ENCODE results near the gene HDAC9. TPM values are rescaled to one million over a fixed set of nuclear protein-coding genes. Genes with fewer than 3 reads are reported as not detected.

Gene HDAC9
- polyA plus RNA-seq, 1 of the 3 experiments (the other 2 are of a cell fraction) = 11.6 TPM

DNA sequence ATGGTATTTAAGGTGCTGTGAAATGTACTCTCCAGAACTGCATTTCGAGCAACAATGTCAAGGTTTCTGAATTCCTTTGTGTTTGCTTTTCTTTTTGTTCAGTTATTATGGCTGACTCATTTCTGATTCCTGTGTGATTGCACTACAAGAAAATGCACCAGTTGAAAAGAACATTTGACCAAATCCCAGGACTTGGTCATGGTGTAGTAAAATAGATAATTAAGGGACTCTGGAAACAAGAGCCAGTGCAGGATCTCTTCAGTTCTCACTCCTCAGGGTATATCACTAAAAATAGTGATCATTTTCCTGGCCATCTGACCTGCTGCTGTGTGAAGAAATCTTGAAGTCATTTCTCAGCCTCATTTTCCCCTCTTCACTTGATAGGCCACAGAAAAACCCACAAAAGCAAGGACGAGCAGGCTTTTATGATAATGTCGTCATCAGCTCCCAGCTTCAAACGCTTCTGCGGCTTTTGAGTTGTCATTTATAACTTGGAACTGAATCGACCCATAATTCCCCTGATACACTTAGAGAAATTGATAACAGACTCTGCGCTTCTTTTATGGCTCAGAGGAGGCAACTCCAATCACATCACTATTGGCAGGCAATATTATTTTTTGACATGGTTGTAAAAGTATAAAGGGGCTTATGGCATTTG is 274.7 kb downstream of the HDAC9 start (continued):
- TF ChIP-seq, protein P1, sequence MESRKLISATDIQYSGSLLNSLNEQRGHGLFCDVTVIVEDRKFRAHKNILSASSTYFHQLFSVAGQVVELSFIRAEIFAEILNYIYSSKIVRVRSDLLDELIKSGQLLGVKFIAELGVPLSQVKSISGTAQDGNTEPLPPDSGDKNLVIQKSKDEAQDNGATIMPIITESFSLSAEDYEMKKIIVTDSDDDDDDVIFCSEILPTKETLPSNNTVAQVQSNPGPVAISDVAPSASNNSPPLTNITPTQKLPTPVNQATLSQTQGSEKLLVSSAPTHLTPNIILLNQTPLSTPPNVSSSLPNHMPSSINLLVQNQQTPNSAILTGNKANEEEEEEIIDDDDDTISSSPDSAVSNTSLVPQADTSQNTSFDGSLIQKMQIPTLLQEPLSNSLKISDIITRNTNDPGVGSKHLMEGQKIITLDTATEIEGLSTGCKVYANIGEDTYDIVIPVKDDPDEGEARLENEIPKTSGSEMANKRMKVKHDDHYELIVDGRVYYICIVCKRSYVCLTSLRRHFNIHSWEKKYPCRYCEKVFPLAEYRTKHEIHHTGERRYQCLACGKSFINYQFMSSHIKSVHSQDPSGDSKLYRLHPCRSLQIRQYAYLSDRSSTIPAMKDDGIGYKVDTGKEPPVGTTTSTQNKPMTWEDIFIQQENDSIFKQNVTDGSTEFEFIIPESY (IDR thresholded peaks at IDR 0.05; ENCODE audit: borderline replicate concordance, low read depth) = no peak
- TF ChIP-seq ELF1 (IDR thresholded peaks at IDR 0.05) = no peak
- TF ChIP-seq JUND (IDR thresholded peaks at IDR 0.05) = peak; percentile 93
- TF ChIP-seq, protein P2, sequence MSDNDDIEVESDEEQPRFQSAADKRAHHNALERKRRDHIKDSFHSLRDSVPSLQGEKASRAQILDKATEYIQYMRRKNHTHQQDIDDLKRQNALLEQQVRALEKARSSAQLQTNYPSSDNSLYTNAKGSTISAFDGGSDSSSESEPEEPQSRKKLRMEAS (IDR thresholded peaks at IDR 0.05; ENCODE audit: low read depth) = peak; percentile 57; the same call in 1 of the 2 replicates
- TF ChIP-seq GATA2 (CRISPR knock-in tag; IDR thresholded peaks at IDR 0.05) = no peak
- TF ChIP-seq GABPA (IDR thresholded peaks at IDR 0.05; ENCODE audit: low read depth) = no peak

DNA sequence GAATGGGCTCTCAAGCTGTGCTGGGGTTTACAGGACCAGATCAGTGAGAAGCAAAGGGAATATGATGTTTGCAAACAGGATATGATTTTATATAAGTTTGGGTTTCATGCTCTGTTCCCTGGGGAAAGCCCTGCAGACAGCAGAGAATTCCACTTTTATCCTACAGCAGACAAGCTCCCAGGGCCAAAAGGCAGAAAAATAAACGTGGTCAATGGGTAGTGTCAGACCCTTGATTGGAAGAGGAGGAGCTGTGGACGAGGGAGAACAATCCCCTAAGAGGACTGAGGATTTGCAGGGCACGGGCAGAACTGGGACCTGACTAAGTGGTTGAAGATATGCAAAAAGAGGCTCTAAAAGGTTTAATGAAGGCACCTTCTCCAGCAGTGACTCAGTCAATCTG is 275.3 kb downstream of the HDAC9 start:
- Histone ChIP-seq H3K4me1 (ENCODE audit: control insufficient read depth in 1 of 2, insufficient read depth in 2 of 2, low read depth in 1 of 2, low read length in 1 of 2) (peaks cover 12 to 29% of the 10 kb centered on the region in 2 experiments), H3K9me2 (no peaks in the 10 kb centered on the region), H3K9ac (peak overlapping the region; percentile 37; the same call in 1 of the 2 replicates), H3F3A (replicated peaks; ENCODE audit: insufficient read depth) (peaks cover 14% of the 10 kb centered on the region), H4K20me1 (ENCODE audit: insufficient read depth) (no peaks in the 10 kb centered on the region), H3K27ac (ENCODE audit: low read depth in 2 of 2, low read length in 1 of 2) (peak overlapping the region in 1 of 2 experiments; percentile 86; a peak in 2 of 4 replicates), H3K27me3 (ENCODE audit: insufficient read depth) (no peaks in the 10 kb centered on the region), H3K4me2 (peak overlapping the region; percentile 38; the same call in 1 of the 2 replicates), H3K9me3 (no peaks in the 10 kb centered on the region), H2AFZ (ENCODE audit: low read depth) (peak overlapping the region; percentile 19; the same call in 1 of the 2 replicates), H3K79me2 (ENCODE audit: insufficient read depth) (no peaks in the 10 kb centered on the region), H3K36me3 (replicated peaks in 1 of 2; ENCODE audit: control insufficient read depth in 1 of 2, insufficient read depth in 2 of 2, low read length in 1 of 2) (peaks cover 0 to 2% of the 10 kb centered on the region in 2 experiments), H3K4me3 (ENCODE audit: low read depth in 2 of 2, low read length in 1 of 2) (no peak overlapping the region)
- POLR2A ChIA-PET = no interaction called here
- CTCF ChIA-PET = interaction anchor here (1.2 to 2.5 kb wide), 5 partner anchors 11 to 23 kb away, joined by 3 to 11 read pairs (median 3); no protein-coding TSS in a partner anchor
- WGBS (ENCODE audit: low lambda C conversion rate) = 85% methylated on average over 3 of the region's 3 CpGs
- TF ChIP-seq TEAD4 (IDR thresholded peaks at IDR 0.05; ENCODE audit: borderline replicate concordance, insufficient read depth) = no peak
- TF ChIP-seq RCOR1 (IDR thresholded peaks at IDR 0.05; ENCODE audit: low read length) = no peak
- TF ChIP-seq, protein P3, sequence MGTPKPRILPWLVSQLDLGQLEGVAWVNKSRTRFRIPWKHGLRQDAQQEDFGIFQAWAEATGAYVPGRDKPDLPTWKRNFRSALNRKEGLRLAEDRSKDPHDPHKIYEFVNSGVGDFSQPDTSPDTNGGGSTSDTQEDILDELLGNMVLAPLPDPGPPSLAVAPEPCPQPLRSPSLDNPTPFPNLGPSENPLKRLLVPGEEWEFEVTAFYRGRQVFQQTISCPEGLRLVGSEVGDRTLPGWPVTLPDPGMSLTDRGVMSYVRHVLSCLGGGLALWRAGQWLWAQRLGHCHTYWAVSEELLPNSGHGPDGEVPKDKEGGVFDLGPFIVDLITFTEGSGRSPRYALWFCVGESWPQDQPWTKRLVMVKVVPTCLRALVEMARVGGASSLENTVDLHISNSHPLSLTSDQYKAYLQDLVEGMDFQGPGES (IDR thresholded peaks at IDR 0.05; ENCODE audit: low read depth, low read length) = no peak
- TF ChIP-seq, protein P4, sequence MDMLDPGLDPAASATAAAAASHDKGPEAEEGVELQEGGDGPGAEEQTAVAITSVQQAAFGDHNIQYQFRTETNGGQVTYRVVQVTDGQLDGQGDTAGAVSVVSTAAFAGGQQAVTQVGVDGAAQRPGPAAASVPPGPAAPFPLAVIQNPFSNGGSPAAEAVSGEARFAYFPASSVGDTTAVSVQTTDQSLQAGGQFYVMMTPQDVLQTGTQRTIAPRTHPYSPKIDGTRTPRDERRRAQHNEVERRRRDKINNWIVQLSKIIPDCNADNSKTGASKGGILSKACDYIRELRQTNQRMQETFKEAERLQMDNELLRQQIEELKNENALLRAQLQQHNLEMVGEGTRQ (IDR thresholded peaks at IDR 0.05; ENCODE audit: borderline replicate concordance, low read depth, low read length) = no peak
- no peak for TF ChIP-seq RAD21 (IDR thresholded peaks at IDR 0.05; ENCODE audit: low read length)
- no peak for TF ChIP-seq YY1 (IDR thresholded peaks at IDR 0.05; ENCODE audit: low read depth)
- TF ChIP-seq ELF1 (IDR thresholded peaks at IDR 0.05) = no peak
- TF ChIP-seq NFIC (IDR thresholded peaks at IDR 0.05; ENCODE audit: borderline replicate concordance) = no peak
- no peak for TF ChIP-seq FOSL2 (IDR thresholded peaks at IDR 0.05; ENCODE audit: borderline replicate concordance, low read depth)
- TF ChIP-seq, protein P2 (IDR thresholded peaks at IDR 0.05; ENCODE audit: low read depth) = no peak
- TF ChIP-seq GABPA (IDR thresholded peaks at IDR 0.05; ENCODE audit: low read depth) = no peak
- no peak for DNase-seq

Measured in SK-N-SH (cell line).